K562 (cell line): ENCODE results near the gene MBP. TPM values are rescaled to one million over a fixed set of nuclear protein-coding genes. Genes with fewer than 3 reads are reported as not detected.

Experiments
- ATAC-seq: fragments of 200-7000 bp; cut with Tn5 transposase; 3 replicates; pipeline ENCODE4 v1.9.1; 2020; ENCODE audit warnings: moderate library complexity
- BruUV-seq: library from RNA; stranded (reverse); fragments of 400-500 nt; replicated peaks from 2 replicates; lab custom pipeline; 2021; lab: Mats Ljungman, UMichigan
- CTCF ChIA-PET: fragments of 300-600 bp; formaldehyde crosslinking; extraction: SDS; loops from one replicate; lab custom pipeline; 2021; ENCODE audit warnings: low intra/inter-chr PET ratio; lab: Yijun Ruan, JAX
- POLR2A ChIA-PET: fragments of 300-600, 350-650 bp; sonication (Branson Sonifier 250); formaldehyde crosslinking; extraction: SDS; loops from one replicate; lab custom pipeline; 2021; ENCODE audit warnings: antibody characterized with exemption, inconsistent platforms; lab: Yijun Ruan, JAX
- DNase-seq, 4 experiments: peaks; one replicate each; pipeline versions ENCODE4 v3.0.0 to v3.0.0-alpha.2; 2011 to 2018; ENCODE audit warnings: low spot score in 3 of 4, mixed read lengths in 3 of 4; ENCODE audit errors: extremely low read depth in 1 of 4
- FAIRE-seq: peaks from 2 replicates; lab custom pipeline; 2011; peaks lifted over from hg19 to GRCh38; lab: Jason Lieb, UNC
- H2AFZ ChIP-seq: 2 replicates; pipeline ENCODE4 v1.6.0; 2011; ENCODE audit warnings: low read depth, low read length, control low read depth, inconsistent platforms
- H3K27ac ChIP-seq: fragments of 200-600 bp; 3 replicates; pipeline ENCODE4 v1.8.0; 2011; ENCODE audit warnings: low read depth, mild to moderate bottlenecking, control low read depth, inconsistent platforms, low read length, moderate library complexity, mixed read lengths; ENCODE audit errors: extremely low read depth
- H3K27me3 ChIP-seq, 2 experiments: fragments of 300-600 bp in 1 of 2; 2 replicates in 1 of 2; 3 replicates in 1 of 2; pipeline versions ENCODE4 v1.6.0 to v1.8.0; 2011; ENCODE audit warnings: inconsistent platforms in 2 of 2, low read length in 2 of 2, mild to moderate bottlenecking in 1 of 2, mixed read lengths in 1 of 2, moderate library complexity in 1 of 2; ENCODE audit not compliant: control insufficient read depth in 2 of 2, insufficient read depth in 2 of 2
- H3K36me3 ChIP-seq: fragments of 300-600 bp; 3 replicates; pipeline ENCODE4 v1.8.0; 2011; ENCODE audit warnings: mild to moderate bottlenecking, low read length, inconsistent platforms; ENCODE audit not compliant: control insufficient read depth, insufficient read depth
- H3K4me1 ChIP-seq, 2 experiments: fragments of 200-600 bp in 1 of 2; replicated peaks in 1 of 2; 2 replicates in 1 of 2; 3 replicates in 1 of 2; pipeline versions ENCODE4 v1.5.1 to v1.8.0; 2011; ENCODE audit warnings: inconsistent platforms in 2 of 2, low read length in 2 of 2, mild to moderate bottlenecking in 1 of 2, mixed read lengths in 1 of 2, moderate library complexity in 1 of 2; ENCODE audit not compliant: control insufficient read depth in 2 of 2, insufficient read depth in 2 of 2
- H3K4me2 ChIP-seq: 2 replicates; pipeline ENCODE4 v1.6.1; 2011; ENCODE audit warnings: low read length, control low read depth, inconsistent platforms, mixed read lengths; ENCODE audit not compliant: insufficient read depth
- H3K4me3 ChIP-seq: fragments of 200-600 bp; sonication (generic), shearing (Covaris generic); 2 replicates; pipeline ENCODE4 v1.5.1; 2016; ENCODE audit warnings: control low read depth, inconsistent platforms
- H3K79me2 ChIP-seq: fragments of 200-600 bp; 3 replicates; pipeline ENCODE4 v1.8.0; 2011; ENCODE audit warnings: low read length, inconsistent platforms; ENCODE audit not compliant: control insufficient read depth, insufficient read depth
- H3K9ac ChIP-seq, 2 experiments: 2 replicates each; pipeline versions ENCODE4 v1.6.0 to v1.6.1; 2011; ENCODE audit warnings: low read depth in 2 of 2, low read length in 2 of 2, control low read depth in 1 of 2, inconsistent platforms in 1 of 2, mild to moderate bottlenecking in 1 of 2, mixed read lengths in 1 of 2; ENCODE audit not compliant: insufficient read depth in 1 of 2
- H3K9me1 ChIP-seq: one replicate; pipeline ENCODE4 v1.6.0; 2011; ENCODE audit warnings: inconsistent platforms, mild to moderate bottlenecking, low read length, moderate library complexity; ENCODE audit not compliant: control insufficient read depth, insufficient read depth
- H3K9me3 ChIP-seq: replicated peaks from 2 replicates; pipeline ENCODE4 v1.5.1; 2011; ENCODE audit warnings: low read depth, low read length, inconsistent platforms; ENCODE audit not compliant: control insufficient read depth, insufficient read depth
- H4K20me1 ChIP-seq: replicated peaks from 2 replicates; pipeline ENCODE4 v1.6.1; 2011; ENCODE audit warnings: low read length, inconsistent platforms, mixed read lengths; ENCODE audit not compliant: control insufficient read depth, insufficient read depth
- ILK ChIP-seq: fragments of 450-650 bp; IDR thresholded peaks from 2 replicates; pipeline ENCODE4 v1.6.1; 2016; ENCODE audit warnings: missing genetic modification characterization, low read depth, mild to moderate bottlenecking, missing compliant biosample characterization, moderate library complexity, borderline replicate concordance
- MCM5 ChIP-seq: fragments of 450-650 bp; IDR thresholded peaks from 2 replicates; pipeline ENCODE4 v1.6.1; 2016; ENCODE audit warnings: low read depth
- MXI1 ChIP-seq: IDR thresholded peaks from 2 replicates; pipeline ENCODE4 v1.6.1; 2011; ENCODE audit warnings: low read depth, mild to moderate bottlenecking, improper control_type of control experiment, low read length
- NFATC3 ChIP-seq: fragments of 450-650 bp; IDR thresholded peaks from 2 replicates; pipeline ENCODE4 v1.6.1; 2017; ENCODE audit warnings: mild to moderate bottlenecking
- PHB ChIP-seq: fragments of 250-450 bp; sonication (Bioruptor Pico); IDR thresholded peaks from 2 replicates; pipeline ENCODE4 v1.5.0; 2021
- ZKSCAN3 ChIP-seq: fragments of 250-450 bp; sonication (Bioruptor Pico); IDR thresholded peaks from 2 replicates; pipeline ENCODE4 v1.4.0; 2020
- ZNF77 ChIP-seq: fragments of 250-450 bp; sonication (Bioruptor Pico); IDR thresholded peaks from 2 replicates; pipeline ENCODE4 v1.5.0; 2020
- ZNF79 ChIP-seq: fragments of 250-450 bp; sonication (Bioruptor Pico); IDR thresholded peaks from 2 replicates; pipeline ENCODE4 v1.4.0; 2020; ENCODE audit warnings: low read depth, mild to moderate bottlenecking, moderate library complexity
- WGBS: fragments of 100-300 bp; shearing (Covaris generic); methylation state at CpG from one replicate; pipeline ENCODE4 v1.1.6; 2016; ENCODE audit warnings: low coverage, mixed read lengths; ENCODE audit not compliant: insufficient coverage; ENCODE audit errors: missing lambda C conversion rate; 5-methylcytosine and 5-hydroxymethylcytosine counted together
- in situ Hi-C: fragments of 300-500 bp; cut with MboI; formaldehyde crosslinking; loops from 4 replicates; pipeline ENCODE4 v1.15.0; 2018; ENCODE audit warnings: inconsistent platforms, mixed read lengths
- intact Hi-C: fragments of 100-400 bp; cut with micrococcal nuclease; formaldehyde crosslinking; loops from 2 replicates; pipeline ENCODE4 v1.14.2; 2022
- polyA plus RNA-seq, 8 experiments: library from polyadenylated mRNA; depleted of rRNA in 4 of 8; stranded (reverse) in 5 of 8; unstranded in 3 of 8; fragments of >200 nt; fragmentation: Nextera tagmentation in 2 of 8; fragmentation: Illumina TruSeq in 1 of 8; extraction: Ambion mirVana in 2 of 8; extraction: Trizol in 1 of 8; gene quantifications; 2 replicates each; pipeline versions ENCODE4 v1.2.1 to v1.2.3, GENCODE V29; 2011 to 2014; ENCODE audit warnings: inconsistent platforms in 1 of 8, missing spikeins in 1 of 8
- total RNA-seq, 7 experiments: library from RNA; depleted of rRNA in 6 of 7; stranded (reverse); fragments of >200 nt in 6 of 7; fragmentation: Illumina TruSeq in 2 of 7; extraction: Trizol in 2 of 7; gene quantifications; 2 replicates each; pipeline versions ENCODE4 v1.2.1 to v1.2.3, GENCODE V29; 2011 to 2021; ENCODE audit warnings: low replicate concordance in 1 of 7
- TF ChIP-seq, protein P1 (sequence below): fragments of 200-800 bp; sonication (Bioruptor generic); IDR thresholded peaks from 2 replicates; pipeline ENCODE4 v1.6.1; 2017; ENCODE audit warnings: missing genetic modification characterization, missing compliant biosample characterization

MBP gene
- total and polyA plus RNA-seq, 9 of the 15 experiments (the other 6 are each of a cell fraction or from before 2014, with no cell fraction given) = 0.09 TPM; not detected in 8

DNA sequence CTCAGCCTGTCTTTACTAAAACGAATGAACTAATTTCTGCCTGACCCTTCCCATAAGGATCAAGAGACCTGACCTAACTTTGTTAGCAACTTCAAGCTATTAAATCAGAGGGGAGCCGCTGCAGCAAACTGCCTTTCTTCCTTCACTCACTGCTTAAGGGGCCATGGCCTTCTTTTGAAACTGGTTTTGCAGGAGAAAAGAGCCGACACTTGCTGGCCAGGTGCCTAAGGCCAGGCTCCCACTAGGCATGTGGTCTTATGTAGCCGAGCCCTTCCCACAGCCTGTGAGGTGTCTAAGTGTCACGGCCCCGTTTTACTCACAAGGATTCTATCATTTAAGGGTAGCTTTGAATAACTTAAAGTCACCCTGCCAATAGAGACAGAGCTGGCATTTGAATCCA, 179.4 kb downstream of the MBP start:
- FAIRE-seq (no peak), ATAC-seq (no peak), DNase-seq (no peak)
- Histone ChIP-seq H3K27me3 (no peaks in the 10 kb centered on the region), H3K27ac (no peak overlapping the region), H3K4me1 (peaks cover 0 to 3% of the 10 kb centered on the region in 2 experiments; a peak in 3 of 5 replicates), H3K36me3 (peaks cover 7% of the 10 kb centered on the region; the same call in 1 of the 3 replicates), H3K9me3 (no peaks in the 10 kb centered on the region), H3K79me2 (no peaks in the 10 kb centered on the region), H3K9me1 (no peaks in the 10 kb centered on the region), H3K4me2 (no peak overlapping the region), H4K20me1 (no peaks in the 10 kb centered on the region)
- WGBS = 60% methylated on average over 6 of the region's 6 CpGs
- intact Hi-C loops = no loop called here
- ChIA-PET CTCF (no interaction called here), POLR2A (no interaction called here)
- no TSS peak for BruUV-seq
- TF ChIP-seq, protein P1, sequence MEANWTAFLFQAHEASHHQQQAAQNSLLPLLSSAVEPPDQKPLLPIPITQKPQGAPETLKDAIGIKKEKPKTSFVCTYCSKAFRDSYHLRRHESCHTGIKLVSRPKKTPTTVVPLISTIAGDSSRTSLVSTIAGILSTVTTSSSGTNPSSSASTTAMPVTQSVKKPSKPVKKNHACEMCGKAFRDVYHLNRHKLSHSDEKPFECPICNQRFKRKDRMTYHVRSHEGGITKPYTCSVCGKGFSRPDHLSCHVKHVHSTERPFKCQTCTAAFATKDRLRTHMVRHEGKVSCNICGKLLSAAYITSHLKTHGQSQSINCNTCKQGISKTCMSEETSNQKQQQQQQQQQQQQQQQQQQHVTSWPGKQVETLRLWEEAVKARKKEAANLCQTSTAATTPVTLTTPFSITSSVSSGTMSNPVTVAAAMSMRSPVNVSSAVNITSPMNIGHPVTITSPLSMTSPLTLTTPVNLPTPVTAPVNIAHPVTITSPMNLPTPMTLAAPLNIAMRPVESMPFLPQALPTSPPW (CRISPR knock-in tag) = no peak
- no peak for TF ChIP-seq ZNF77 (CRISPR knock-in tag)
- TF ChIP-seq PHB (CRISPR knock-in tag) = no peak
- no peak for TF ChIP-seq ZKSCAN3 (CRISPR knock-in tag)
- no peak for TF ChIP-seq MXI1
- TF ChIP-seq ILK (tag) = no peak
- TF ChIP-seq MCM5 = no peak
- no peak for TF ChIP-seq ZNF79 (CRISPR knock-in tag)
- TF ChIP-seq NFATC3 = no peak
- TF ChIP-seq, all 486 proteins: peak for 0
- Histone ChIP-seq H3K4me3 (no peak overlapping the region), H2AFZ (no peak overlapping the region), H3K9ac (no peak overlapping the region)
- in situ Hi-C loops = no loop called here
